ENCODE results near the gene KLHDC7B. TPM values are rescaled to one million over a fixed set of nuclear protein-coding genes. Genes with fewer than 3 reads are reported as not detected.

Gene KLHDC7B
- total and polyA plus RNA-seq, 10 of the 15 experiments (the other 5 are each of a cell fraction or from before 2014, with no cell fraction given) = 0.05 to 2.2 (median 0.93) TPM; not detected in 2

DNA sequence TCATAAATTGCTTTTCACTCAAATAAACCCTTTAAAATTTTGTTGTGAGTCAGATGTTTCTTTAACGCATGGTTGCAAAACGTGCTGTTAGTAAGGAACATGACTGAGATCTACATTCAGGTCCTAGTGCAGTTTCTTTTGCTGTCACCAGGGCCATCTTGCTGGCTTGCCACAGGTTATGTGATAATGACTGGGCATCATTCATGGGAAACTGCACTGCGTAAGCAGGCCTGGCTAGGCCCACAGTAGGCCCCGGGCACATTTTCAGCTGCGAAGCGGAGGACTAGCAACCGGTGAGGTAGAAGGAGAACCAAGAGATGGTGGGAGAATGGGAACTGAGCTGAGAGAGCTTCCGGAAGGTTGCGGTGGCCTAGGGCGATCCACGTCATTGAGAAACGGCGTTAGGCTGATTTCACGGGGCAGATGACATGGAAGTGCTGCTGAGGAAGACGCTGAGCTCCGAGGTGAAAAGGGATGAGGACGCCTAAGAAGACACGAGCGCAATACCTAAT lies 3.2 kb upstream of the KLHDC7B start:
- FAIRE-seq (peak; percentile 94), DNase-seq (ENCODE audit: low read depth, low spot score) (peak; percentile 93), ATAC-seq (peak; percentile 60)
- Histone ChIP-seq H3K4me2 (ENCODE audit: control insufficient read depth, insufficient read depth) (peak overlapping the region; percentile 76), H4K20me1 (ENCODE audit: control insufficient read depth, insufficient read depth) (no peaks in the 10 kb centered on the region), H3K9ac (ENCODE audit: control insufficient read depth, insufficient read depth, low read length) (peak overlapping the region; percentile 97), H2AFZ (ENCODE audit: control insufficient read depth, low read depth, low read length) (peak overlapping the region; percentile 1; the same call in 1 of the 2 replicates), H3K4me1 (ENCODE audit: control insufficient read depth, insufficient read depth, low read length) (peaks cover 51% of the 10 kb centered on the region), H3K79me2 (ENCODE audit: control insufficient read depth, insufficient read depth, low read length) (peaks cover 9% of the 10 kb centered on the region), H3K27ac (ENCODE audit: control insufficient read depth, insufficient read depth) (peak overlapping the region; percentile 100), H3K4me3 (no peak overlapping the region; the same call in 1 of the 2 replicates), H3K27me3 (replicated peaks in 1 of 2; ENCODE audit: control insufficient read depth in 2 of 2, insufficient read depth in 2 of 2, low read length in 1 of 2) (peaks cover 0 to under 1% of the 10 kb centered on the region in 2 experiments; a peak in 1 of 4 replicates), H3K9me3 (replicated peaks; ENCODE audit: control insufficient read depth, insufficient read depth, low read length) (no peaks in the 10 kb centered on the region), H3K36me3 (ENCODE audit: control insufficient read depth in 2 of 2, insufficient read depth in 2 of 2, low read length in 1 of 2) (no peaks in the 10 kb centered on the region)
- BruUV-seq (replicated peaks) = TSS peak; percentile 75
- RAD21 ChIA-PET (ENCODE audit: unreplicated experiment) = interaction anchor here (1.0 to 6.1 kb wide), 5 partner anchors 8 to 79 kb away, joined by 3 to 106 read pairs (median 4); partner anchors contain the start of genes LMF2, NCAPH2, SCO2 and TYMP
- SMC1A ChIA-PET (ENCODE audit: uncharacterized antibody, unreplicated experiment) = interaction anchor here (0.7 to 3.0 kb wide), 5 partner anchors 11 to 79 kb away, joined by 3 to 18 read pairs (median 4); partner anchors contain the start of gene SCO2
- intact Hi-C loops (cut with micrococcal nuclease; ENCODE audit: unreplicated experiment) = loop anchor here (5.0 kb wide), 1 partner anchor 80 kb away; no protein-coding TSS in a partner anchor
- WGBS (ENCODE audit: insufficient coverage, insufficient replicate concordance, low lambda C conversion rate, missing lambda C conversion rate) = 10% methylated on average over 19 of the region's 19 CpGs
- POLR2A ChIA-PET = interaction anchor here (1.0 to 10.0 kb wide), 6 partner anchors 10 to 236 kb away, joined by 3 to 232 read pairs (median 4); partner anchors contain the start of genes LMF2, NCAPH2, SCO2 and TYMP
- in situ Hi-C loops (cut with MboI) = no loop called here
- CTCF ChIA-PET = interaction anchor here (1.7 to 3.4 kb wide), 3 partner anchors 17 to 79 kb away, joined by 5 to 24 read pairs (median 12); partner anchors contain the start of gene SCO2
- TF ChIP-seq NBN (IDR thresholded peaks at IDR 0.05) (peak; percentile 89), CREB1 (IDR thresholded peaks at IDR 0.05; ENCODE audit: low read depth) (peak; percentile 87), MEF2B (IDR thresholded peaks at IDR 0.05; ENCODE audit: partially characterized antibody, poor library complexity, severe bottlenecking) (peak; percentile 71), POU2F2 (IDR thresholded peaks at IDR 0.05; ENCODE audit: borderline replicate concordance, low read depth, low read length) (0 out of 3 replicates have a peak, but pooled peaks have one; percentile 25), LARP7 (IDR thresholded peaks at IDR 0.05) (peak; percentile 80; the same call in 1 of the 2 replicates), RUNX3 (IDR thresholded peaks at IDR 0.05; ENCODE audit: low read length) (peak; percentile 84), DPF2 (IDR thresholded peaks at IDR 0.05) (peak; percentile 74), BHLHE40 (IDR thresholded peaks at IDR 0.05; ENCODE audit: borderline replicate concordance in 1 of 2, low read depth in 2 of 2, low read length in 1 of 2) (peak; percentile 93 to 94), EED (IDR thresholded peaks at IDR 0.05; ENCODE audit: low read depth) (peak; percentile 86), NR2C1 (IDR thresholded peaks at IDR 0.05) (no peak), USF1 (IDR thresholded peaks at IDR 0.05; ENCODE audit: borderline replicate concordance, extremely low read length, insufficient read depth, low read depth, low read length) (no peak), ZNF217 (IDR thresholded peaks at IDR 0.05) (no peak), TAF1 (IDR thresholded peaks at IDR 0.05; ENCODE audit: borderline replicate concordance, low read depth, low read length) (peak; percentile 73; the same call in 1 of the 2 replicates), IRF4 (IDR thresholded peaks at IDR 0.05; ENCODE audit: low read depth, low read length) (peak; percentile 66), MTA3 (IDR thresholded peaks at IDR 0.05; ENCODE audit: borderline replicate concordance, low read length) (peak; percentile 75; the same call in 1 of the 2 replicates), EZH2 (IDR thresholded peaks at IDR 0.05; ENCODE audit: borderline replicate concordance, control insufficient read depth, low read depth, low read length) (no peak), HDGF (IDR thresholded peaks at IDR 0.05) (peak; percentile 60; the same call in 1 of the 2 replicates), ZNF274 (IDR thresholded peaks at IDR 0.05; ENCODE audit: insufficient read depth, insufficient read length) (no peak), YY1 (IDR thresholded peaks at IDR 0.05; ENCODE audit: low read depth, low read length) (peak; percentile 88), JUND (IDR thresholded peaks at IDR 0.05; ENCODE audit: low read depth, low read length) (0 out of 2 replicates have a peak, but pooled peaks have one; percentile 59), CREM (IDR thresholded peaks at IDR 0.05; ENCODE audit: low read depth) (peak; percentile 83), TCF3 (IDR thresholded peaks at IDR 0.05; ENCODE audit: borderline replicate concordance, insufficient read depth, low read depth, low read length) (peak; percentile 72; the same call in 1 of the 2 replicates)
- TF ChIP-seq, protein P1, sequence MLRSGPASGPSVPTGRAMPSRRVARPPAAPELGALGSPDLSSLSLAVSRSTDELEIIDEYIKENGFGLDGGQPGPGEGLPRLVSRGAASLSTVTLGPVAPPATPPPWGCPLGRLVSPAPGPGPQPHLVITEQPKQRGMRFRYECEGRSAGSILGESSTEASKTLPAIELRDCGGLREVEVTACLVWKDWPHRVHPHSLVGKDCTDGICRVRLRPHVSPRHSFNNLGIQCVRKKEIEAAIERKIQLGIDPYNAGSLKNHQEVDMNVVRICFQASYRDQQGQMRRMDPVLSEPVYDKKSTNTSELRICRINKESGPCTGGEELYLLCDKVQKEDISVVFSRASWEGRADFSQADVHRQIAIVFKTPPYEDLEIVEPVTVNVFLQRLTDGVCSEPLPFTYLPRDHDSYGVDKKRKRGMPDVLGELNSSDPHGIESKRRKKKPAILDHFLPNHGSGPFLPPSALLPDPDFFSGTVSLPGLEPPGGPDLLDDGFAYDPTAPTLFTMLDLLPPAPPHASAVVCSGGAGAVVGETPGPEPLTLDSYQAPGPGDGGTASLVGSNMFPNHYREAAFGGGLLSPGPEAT (IDR thresholded peaks at IDR 0.05; ENCODE audit: low read depth) = peak; percentile 55; the same call in 1 of the 2 replicates

Measured in GM12878 (cell line).